DND-41 (cell line): ENCODE results near the gene DPH1.

ENCODE experiments used
- ATAC-seq: fragments of 200-7000 bp; cut with Tn5 transposase; 3 replicates; pipeline ENCODE4 v1.9.1; 2021; ENCODE audit warnings: low read depth; ENCODE audit not compliant: insufficient read depth
- DNase-seq: peaks from one replicate; pipeline ENCODE4 v3.0.0-alpha.2; 2020
- H2AFZ ChIP-seq: 2 replicates; pipeline ENCODE4 v1.6.0; 2012; ENCODE audit warnings: low read depth, low read length
- H3K27ac ChIP-seq: 2 replicates; pipeline ENCODE4 v1.5.1; 2012; ENCODE audit warnings: low read length, inconsistent platforms
- H3K27me3 ChIP-seq: fragments of 200-600 bp; sonication (generic); 2 replicates; pipeline ENCODE4 v1.6.0; 2012; ENCODE audit warnings: low read length, mild to moderate bottlenecking, inconsistent platforms; ENCODE audit not compliant: insufficient read depth, poor library complexity
- H3K36me3 ChIP-seq: 2 replicates; pipeline ENCODE4 v1.5.1; 2012; ENCODE audit warnings: low read length, inconsistent platforms; ENCODE audit not compliant: insufficient read depth
- H3K4me1 ChIP-seq: 2 replicates; pipeline ENCODE4 v1.5.1; 2012; ENCODE audit warnings: mild to moderate bottlenecking, low read length; ENCODE audit not compliant: insufficient read depth
- H3K4me2 ChIP-seq: 2 replicates; pipeline ENCODE4 v1.6.0; 2012; ENCODE audit warnings: mild to moderate bottlenecking, moderate library complexity, low read length, inconsistent platforms; ENCODE audit not compliant: insufficient read depth
- H3K4me3 ChIP-seq, 2 experiments: fragments of 200-600 bp in 1 of 2; shearing (Covaris generic) in 1 of 2; 2 replicates each; pipeline ENCODE4 v1.5.1; 2012 to 2016; ENCODE audit warnings: inconsistent platforms in 2 of 2, low read length in 2 of 2, mild to moderate bottlenecking in 2 of 2, low read depth in 1 of 2, moderate library complexity in 1 of 2
- H3K79me2 ChIP-seq: 2 replicates; pipeline ENCODE4 v1.6.0; 2012; ENCODE audit warnings: low read length, inconsistent platforms; ENCODE audit not compliant: insufficient read depth
- H3K9ac ChIP-seq: 2 replicates; pipeline ENCODE4 v1.6.0; 2012; ENCODE audit warnings: low read depth, mild to moderate bottlenecking, inconsistent platforms, low read length, moderate library complexity
- H3K9me3 ChIP-seq: 2 replicates; pipeline ENCODE4 v1.5.1; 2012; ENCODE audit warnings: low read length, moderate library complexity, mild to moderate bottlenecking, inconsistent platforms; ENCODE audit not compliant: insufficient read depth, severe bottlenecking
- H4K20me1 ChIP-seq: 2 replicates; pipeline ENCODE4 v1.6.0; 2012; ENCODE audit warnings: low read length; ENCODE audit not compliant: insufficient read depth
- CTCF ChIP-seq: IDR thresholded peaks from 2 replicates; pipeline ENCODE4 v1.5.1; 2012; ENCODE audit warnings: borderline replicate concordance, low read length, moderate library complexity, mild to moderate bottlenecking; ENCODE audit not compliant: poor library complexity, severe bottlenecking; ENCODE audit errors: extremely low read depth
- EZH2 ChIP-seq: IDR thresholded peaks from 3 replicates; pipeline ENCODE4 v1.6.1; 2012; ENCODE audit warnings: borderline replicate concordance, low read depth, mild to moderate bottlenecking, moderate library complexity, low read length, inconsistent platforms; ENCODE audit not compliant: severe bottlenecking

Gene DPH1

GRCh38 chr17:2049333-2050299 lies 19.7 kb downstream of the DPH1 start:
- Histone ChIP-seq H3K9me3 (no peaks in the 10 kb centered on the region), H2AFZ (peak overlapping the region; percentile 45; the same call in 1 of the 2 replicates), H3K4me1 (peaks cover 54% of the 10 kb centered on the region), H3K9ac (peak overlapping the region; percentile 45), H3K79me2 (no peaks in the 10 kb centered on the region), H3K4me2 (peak overlapping the region; percentile 76), H3K4me3 (peak overlapping the region; percentile 43 to 74; a peak in 3 of 4 replicates), H3K27ac (no peak overlapping the region), H3K36me3 (0 out of 2 replicates have a peak, but pooled peaks cover under 1% of the 10 kb centered on the region), H4K20me1 (peaks cover 25% of the 10 kb centered on the region), H3K27me3 (peaks cover 29% of the 10 kb centered on the region)
- TF ChIP-seq CTCF, result no peak
- TF ChIP-seq EZH2, result no peak
- DNase-seq (peak; percentile 90), ATAC-seq (peak; percentile 61)

- Histone ChIP-seq H3K9me3 (no peaks in the 10 kb centered on the region), H3K36me3 (no peaks in the 10 kb centered on the region), H4K20me1 (peaks cover 27% of the 10 kb centered on the region), H3K4me2 (peak overlapping the region; percentile 76), H3K4me1 (peaks cover 62% of the 10 kb centered on the region), H3K4me3 (peak overlapping the region in 1 of 2 experiments; percentile 58; a peak in 3 of 4 replicates), H3K9ac (peak overlapping the region; percentile 30; the same call in 1 of the 2 replicates), H3K27ac (no peak overlapping the region), H3K79me2 (no peaks in the 10 kb centered on the region), H2AFZ (peak overlapping the region; percentile 26; the same call in 1 of the 2 replicates), H3K27me3 (peaks cover 37% of the 10 kb centered on the region)
- TF ChIP-seq EZH2 (no peak), CTCF (no peak)
- ATAC-seq, result peak; percentile 24
- DNase-seq, result peak; percentile 77
Observed at GRCh38 chr17:2050300-2051060, 20.5 kb downstream of the DPH1 start.

- H3K4me3 ChIP-seq, result no peak overlapping the region
- no peak overlapping the region for H3K9ac ChIP-seq
Observed at GRCh38 chr17:2051061-2051932, 21.3 kb downstream of the DPH1 start.

More at GRCh38 chr17:2051061-2051932, 21.3 kb downstream of the DPH1 start:
- Histone ChIP-seq H2AFZ (no peak overlapping the region), H4K20me1 (peaks cover 28% of the 10 kb centered on the region), H3K4me1 (peaks cover 67% of the 10 kb centered on the region), H3K4me2 (peak overlapping the region; percentile 76), H3K9me3 (no peaks in the 10 kb centered on the region), H3K36me3 (no peaks in the 10 kb centered on the region), H3K79me2 (no peaks in the 10 kb centered on the region), H3K27ac (no peak overlapping the region), H3K27me3 (peaks cover 39% of the 10 kb centered on the region)
- ATAC-seq (no peak), DNase-seq (no peak)
- no peak for TF ChIP-seq CTCF
- peak; percentile 61 for TF ChIP-seq EZH2
